Smooth muscle cell of the brain vasculature (primary cell): ENCODE results near the gene PAMR1.

Experiments
- DNase-seq: peaks from one replicate; pipeline ENCODE4 v3.0.0-alpha.2; 2012; ENCODE audit warnings: low read depth, low spot score

Gene PAMR1

GRCh38 chr11:35459489-35459888 lies 65.9 kb downstream of the PAMR1 start:
- DNase-seq: no peak

DNA sequence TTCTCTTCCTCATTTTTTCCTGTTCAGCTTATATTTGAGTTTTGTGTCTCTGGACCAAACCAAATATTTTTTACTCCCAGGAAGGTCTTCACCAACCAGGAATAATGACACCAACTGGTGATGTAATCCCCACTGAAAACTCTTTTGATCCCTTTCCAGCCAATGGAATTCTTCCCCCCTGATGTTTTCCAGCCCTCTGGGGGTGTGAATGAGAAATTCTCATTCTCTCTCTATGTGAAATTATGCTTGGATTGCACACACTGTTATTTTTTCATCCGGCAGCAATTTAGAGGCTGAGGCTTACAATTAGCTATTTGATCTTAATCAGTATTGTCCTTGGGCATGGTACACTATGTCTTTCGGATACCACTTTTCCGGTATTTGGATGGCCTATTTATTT lies 66.6 kb downstream of the PAMR1 start:
- no peak for DNase-seq

DNA sequence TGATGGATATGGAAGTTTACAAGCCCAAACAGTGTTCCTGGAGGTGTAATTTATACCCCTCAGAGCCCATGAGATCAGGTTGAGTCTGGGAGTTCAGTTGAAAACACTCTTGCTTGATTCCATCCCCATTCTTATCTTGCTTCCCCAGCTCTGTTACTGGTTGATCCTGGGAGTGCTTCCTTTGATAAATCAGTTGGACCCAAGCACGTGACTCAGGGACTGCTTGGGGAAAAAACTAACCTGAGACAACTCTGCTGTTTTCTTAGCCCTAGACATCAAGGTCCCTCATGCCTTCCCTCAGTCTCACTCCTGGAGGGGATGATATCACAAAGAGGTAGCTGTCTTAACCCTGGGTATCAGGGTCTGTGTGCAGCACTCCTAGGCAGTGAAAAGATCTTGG lies 71.1 kb downstream of the PAMR1 start:
- no peak for DNase-seq

- DNase-seq: no peak
These were observed 88.7 kb downstream of the PAMR1 start for GRCh38 chr11:35436581-35437250.

DNA sequence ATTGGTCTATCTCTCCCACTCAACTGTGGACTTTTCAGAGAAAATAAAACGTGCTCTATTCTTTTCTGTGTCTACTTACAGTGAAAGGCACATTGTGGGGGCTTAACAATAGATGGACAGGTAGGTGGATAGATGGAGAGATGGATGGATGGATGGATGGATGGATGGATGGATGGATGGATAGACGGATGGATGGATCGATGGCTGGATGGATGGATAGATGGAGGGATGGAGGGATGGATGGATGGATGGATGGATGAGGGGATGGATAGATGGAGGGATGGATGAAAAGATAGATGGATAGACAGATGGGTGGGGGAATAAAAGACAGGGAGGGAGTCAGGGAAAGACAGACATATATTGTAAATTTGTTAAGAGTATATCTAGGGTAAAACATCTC lies 91.8 kb downstream of the PAMR1 start:
- DNase-seq: no peak

- no peak for DNase-seq
These were observed 93.0 kb downstream of the PAMR1 start for GRCh38 chr11:35432464-35432863.

GRCh38 chr11:35427071-35427470 lies 98.3 kb downstream of the PAMR1 start:
- DNase-seq: peak; percentile 62

- no peak for DNase-seq
These were observed 99.1 kb downstream of the PAMR1 start for GRCh38 chr11:35426351-35426750.

DNA sequence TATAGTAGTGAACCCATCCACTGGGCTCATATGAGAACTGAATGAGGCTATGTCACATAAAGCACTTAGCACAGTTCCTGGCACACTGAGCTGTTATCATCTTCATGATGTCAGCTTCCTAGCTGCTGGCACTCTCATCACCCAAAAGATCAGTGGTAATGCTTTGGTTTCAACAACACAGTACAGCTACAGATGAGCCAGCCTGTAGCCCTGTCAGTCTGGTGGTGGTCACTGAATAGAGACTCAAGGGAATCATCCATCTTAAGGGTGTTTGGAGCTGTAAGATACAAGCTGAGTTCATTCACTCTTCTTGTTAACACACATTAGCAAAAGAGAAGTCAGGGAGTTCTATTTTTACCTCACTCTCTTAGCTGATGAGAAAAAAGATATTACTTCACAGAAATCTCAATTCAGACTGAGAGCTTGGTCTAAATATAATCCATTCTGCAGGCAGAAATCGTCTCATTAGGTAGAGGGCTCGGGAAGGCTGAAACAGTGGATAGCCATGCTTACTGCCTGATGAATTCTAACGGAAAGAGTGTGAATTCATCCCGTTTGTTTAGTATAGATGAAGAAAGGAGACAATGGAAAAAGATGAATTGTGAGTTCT lies 99.7 kb downstream of the PAMR1 start:
- no peak for DNase-seq

DNA sequence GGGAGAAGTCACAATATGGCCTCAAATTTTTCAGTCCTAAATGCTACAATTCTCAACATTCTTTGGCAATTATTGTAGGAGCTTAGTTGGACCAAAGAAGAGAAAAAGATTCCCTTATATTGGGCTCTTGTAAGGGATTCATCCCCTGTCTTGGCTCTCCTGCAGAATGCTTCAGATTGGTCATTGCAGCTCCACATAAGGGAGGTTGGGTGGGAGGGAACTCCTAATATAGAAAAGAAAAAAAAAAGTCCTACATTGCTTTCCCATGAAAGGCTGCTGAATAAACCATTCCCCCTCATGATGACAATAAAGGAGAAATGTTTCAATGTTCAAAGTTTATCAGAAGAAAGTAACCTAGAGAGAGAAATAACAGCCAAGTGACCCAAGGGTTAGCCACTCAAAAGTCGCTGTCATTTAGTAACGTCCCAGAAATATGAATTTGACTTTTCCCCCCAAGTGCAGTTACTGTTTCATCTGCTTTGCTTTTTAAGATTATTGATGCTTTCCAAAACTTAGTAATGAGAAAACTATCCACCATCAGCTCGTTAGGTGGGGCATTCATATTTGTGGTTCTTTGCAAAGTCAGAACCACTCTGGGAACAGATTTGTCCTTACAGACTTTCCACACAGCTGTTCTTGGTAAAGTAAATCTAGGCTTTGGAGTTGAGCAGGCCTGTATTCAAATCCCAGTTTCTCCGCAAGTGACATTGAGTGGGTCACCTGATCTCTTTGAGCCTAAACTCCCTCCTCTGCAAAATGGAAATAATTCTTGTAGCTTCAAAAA lies 101.1 kb downstream of the PAMR1 start:
- DNase-seq: no peak

GRCh38 chr11:35420371-35420770 lies 105.0 kb downstream of the PAMR1 start:
- DNase-seq: no peak

- DNase-seq: no peak
These were observed 105.5 kb downstream of the PAMR1 start for GRCh38 chr11:35419830-35420333.

GRCh38 chr11:35419184-35419829 lies 106.1 kb downstream of the PAMR1 start, which contains the start of gene SLC1A2:
SLC1A2 (minus strand) TSS chr11:35419558; CDS start chr11:35418966, 592 bp downstream.
- no peak for DNase-seq

DNA sequence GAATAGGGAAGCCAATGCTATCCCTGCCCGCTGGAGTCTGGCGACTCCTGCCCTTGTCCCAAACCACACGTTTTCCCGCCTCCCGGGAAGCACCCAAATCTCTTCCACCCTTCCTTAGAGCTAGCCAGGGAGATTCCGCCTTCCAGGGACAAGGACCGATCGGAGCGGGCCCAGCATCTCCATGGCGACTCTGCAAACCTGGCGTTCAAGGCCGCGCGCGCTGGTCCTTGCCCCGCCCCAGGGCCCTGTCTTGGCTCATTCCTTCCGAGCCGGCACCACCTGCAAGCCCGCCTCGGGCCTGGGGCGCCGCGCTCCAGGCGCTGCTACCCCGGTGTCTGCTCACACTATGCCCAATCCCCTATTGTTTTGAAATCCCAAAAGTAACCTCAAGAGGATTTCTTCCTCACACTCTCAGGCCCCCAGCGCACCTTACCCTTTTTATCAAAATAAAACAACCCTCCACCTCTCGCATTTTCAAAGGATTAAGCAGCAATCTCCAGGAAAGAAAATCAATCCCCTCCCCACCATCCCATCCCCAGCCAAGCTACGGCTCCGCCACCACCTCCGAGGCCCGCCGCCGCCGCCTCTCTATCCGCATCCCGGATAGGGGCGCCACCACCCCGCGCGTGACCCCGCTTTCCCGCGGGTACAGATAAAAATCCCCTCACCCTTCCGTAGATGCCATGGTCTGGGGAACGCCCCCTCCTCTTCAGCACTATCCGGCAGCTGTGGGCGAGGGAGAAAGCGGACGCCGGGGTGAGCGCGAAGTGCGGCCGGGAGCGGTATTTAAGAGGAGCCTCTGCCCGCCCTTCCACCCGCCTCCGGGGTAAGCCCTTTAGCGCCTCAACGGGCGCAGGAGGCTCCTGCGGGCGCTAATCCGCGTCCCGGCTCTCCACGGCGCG lies 106.9 kb downstream of the PAMR1 start:
- no peak for DNase-seq

- DNase-seq: no peak
These were observed 109.9 kb downstream of the PAMR1 start for GRCh38 chr11:35415487-35415886.

DNA sequence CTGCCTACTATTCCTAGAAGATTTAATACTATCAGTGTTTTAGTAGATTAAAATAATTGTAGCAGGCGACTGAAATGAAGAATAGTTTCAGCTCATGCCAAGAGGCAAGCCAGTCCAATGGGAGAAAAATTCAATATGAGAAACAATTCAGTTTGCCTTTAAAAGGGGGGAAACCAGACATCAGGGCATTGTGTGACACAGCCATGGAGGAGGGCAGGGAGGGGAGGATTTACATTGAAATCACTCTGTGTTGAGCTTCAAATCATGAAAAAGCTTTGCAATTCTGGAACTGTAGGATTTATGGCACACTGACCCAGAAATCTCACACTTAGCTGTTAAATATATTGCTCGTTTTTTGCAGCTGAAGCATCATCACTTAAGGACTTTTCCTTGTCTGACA lies 110.6 kb downstream of the PAMR1 start:
- no peak for DNase-seq

DNA sequence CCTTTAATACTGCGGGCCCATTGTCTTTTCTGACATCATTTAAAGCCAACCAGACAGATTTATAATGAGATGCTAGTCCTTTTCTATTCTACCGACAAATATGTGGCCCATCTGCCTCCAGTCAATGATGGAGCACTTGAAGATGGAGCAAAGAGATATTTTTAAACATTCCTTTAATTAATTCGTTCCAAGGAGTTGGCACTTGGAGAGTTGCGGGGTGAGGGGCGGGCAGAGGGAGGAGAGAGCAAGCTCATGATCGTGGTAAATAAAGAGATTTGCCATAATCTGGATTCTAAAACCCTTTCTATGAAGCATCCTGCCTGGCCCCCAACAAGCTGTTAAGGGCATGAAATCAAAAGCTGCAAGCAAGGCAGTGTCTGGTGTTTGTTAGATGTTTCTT lies 111.1 kb downstream of the PAMR1 start:
- no peak for DNase-seq

GRCh38 chr11:35413598-35413997 lies 111.8 kb downstream of the PAMR1 start:
- DNase-seq: no peak

GRCh38 chr11:35412285-35412684 lies 113.1 kb downstream of the PAMR1 start:
- DNase-seq: no peak

DNA sequence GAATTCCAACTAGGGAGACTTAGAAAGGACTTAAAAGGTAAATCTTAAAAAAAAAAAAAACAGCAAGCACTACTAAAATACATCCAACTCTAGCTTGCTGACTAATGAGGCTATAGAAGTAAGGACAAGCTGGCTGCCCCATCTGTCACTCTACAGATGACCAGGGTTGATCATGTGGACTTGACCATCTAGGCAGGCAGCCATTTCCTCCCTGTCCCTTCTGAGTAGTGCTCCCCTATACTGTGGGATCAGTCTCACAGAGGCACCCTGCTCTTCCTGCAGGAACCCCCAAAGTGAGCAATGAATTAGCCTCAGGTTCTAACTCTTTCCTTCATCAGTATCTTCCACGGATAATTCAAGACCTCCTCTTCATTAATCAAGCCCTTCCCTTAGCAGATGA lies 118.4 kb downstream of the PAMR1 start:
- DNase-seq: no peak

DNA sequence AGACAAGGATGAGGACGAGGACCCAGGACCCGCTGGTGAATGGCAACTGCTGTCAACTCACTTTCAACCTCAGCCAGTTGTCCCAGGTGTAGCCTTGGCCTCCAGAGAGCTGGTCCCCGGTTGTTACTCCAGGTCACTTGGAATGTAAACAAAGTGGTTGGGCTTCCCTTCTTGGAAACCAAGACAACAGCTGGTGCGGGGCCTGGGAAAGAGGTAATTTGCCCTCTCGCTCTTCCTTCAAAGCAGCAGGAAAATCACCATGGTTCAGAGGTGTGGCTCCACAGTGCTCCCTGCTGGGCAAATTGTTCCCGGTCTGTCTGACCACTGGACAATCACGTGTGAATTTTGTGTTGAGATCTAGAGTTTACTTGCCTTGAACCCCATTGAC lies 121.0 kb downstream of the PAMR1 start:
- DNase-seq: no peak
